Measurements from ENCODE around the gene FADS2. TPM values are rescaled to one million over a fixed set of nuclear protein-coding genes. Genes with fewer than 3 reads are reported as not detected.

The FADS2 gene
- total and polyA plus RNA-seq, 9 of the 15 experiments (the other 6 are each of a cell fraction or from before 2014, with no cell fraction given) = 2.9 to 42.8 (median 16.2) TPM

- TF ChIP-seq REST (IDR thresholded peaks at IDR 0.05; ENCODE audit: borderline replicate concordance) (peak; percentile 96), REST (CRISPR knock-in tag; IDR thresholded peaks at IDR 0.05; ENCODE audit: low read depth) (no peak), BCLAF1 (IDR thresholded peaks at IDR 0.05; ENCODE audit: borderline replicate concordance in 1 of 2, control insufficient read depth in 1 of 2, low read depth in 2 of 2, low read length in 1 of 2) (no peak), TAF15 (IDR thresholded peaks at IDR 0.05; ENCODE audit: low read depth, low read length) (no peak), TAF9B (IDR thresholded peaks at IDR 0.05; ENCODE audit: partially characterized antibody) (no peak), ZBTB11 (CRISPR knock-in tag; IDR thresholded peaks at IDR 0.05) (no peak), PURB (CRISPR knock-in tag; IDR thresholded peaks at IDR 0.05; ENCODE audit: low read depth) (no peak), HNRNPH1 (optimal IDR thresholded peaks at IDR 0.05; ENCODE audit: low read depth, low read length) (no peak), ZNF449 (CRISPR knock-in tag; IDR thresholded peaks at IDR 0.05) (no peak)
Observed at GRCh38 chr11:61899146-61899841, 71.2 kb downstream of the FADS2 start (continued).
